ENCODE measurements around the gene ING4.
A peak's percentile ranks its signal among the peaks of the same experiment; 100 is the strongest.

The ING4 gene

GRCh38 chr12:6614513-6615172 is 48.3 kb downstream of the ING4 start:
- TF ChIP-seq POLR2AphosphoS5 (IDR thresholded peaks at IDR 0.05; ENCODE audit: low read depth) (no peak), CTCF (IDR thresholded peaks at IDR 0.05; ENCODE audit: insufficient read depth, low read length) (no peak), GABPA (IDR thresholded peaks at IDR 0.05; ENCODE audit: low read depth) (no peak), SPI1 (IDR thresholded peaks at IDR 0.05; ENCODE audit: borderline replicate concordance, low read depth) (no peak), REST (IDR thresholded peaks at IDR 0.05; ENCODE audit: insufficient replicate concordance, low read depth) (no peak)
- no peak overlapping the region for H3K4me3 ChIP-seq (replicated peaks; ENCODE audit: insufficient read depth, low read length)
- H3K27ac ChIP-seq (replicated peaks) = peak overlapping the region; percentile 75
- H3K27me3 ChIP-seq (ENCODE audit: insufficient read depth, poor library complexity, severe bottlenecking) = no peaks in the 10 kb centered on the region
- no peak for DNase-seq (ENCODE audit: low read depth in 1 of 2, low spot score in 1 of 2)

GRCh38 chr12:6613776-6614512 is 49.0 kb downstream of the ING4 start:
- H3K4me3 ChIP-seq (replicated peaks; ENCODE audit: insufficient read depth, low read length) = no peak overlapping the region
- TF ChIP-seq POLR2AphosphoS5 (IDR thresholded peaks at IDR 0.05; ENCODE audit: low read depth) (peak; percentile 51; the same call in 1 of the 2 replicates), REST (IDR thresholded peaks at IDR 0.05; ENCODE audit: insufficient replicate concordance, low read depth) (no peak), GABPA (IDR thresholded peaks at IDR 0.05; ENCODE audit: low read depth) (no peak), CTCF (IDR thresholded peaks at IDR 0.05; ENCODE audit: insufficient read depth, low read length) (no peak)
- H3K27ac ChIP-seq (replicated peaks) = peak overlapping the region; percentile 75
- peak; percentile 97 to 99 for DNase-seq (ENCODE audit: low read depth in 1 of 2, low spot score in 1 of 2)
- H3K27me3 ChIP-seq (ENCODE audit: insufficient read depth, poor library complexity, severe bottlenecking) = no peaks in the 10 kb centered on the region

- Histone ChIP-seq H3K4me3 (replicated peaks; ENCODE audit: insufficient read depth, low read length) (peak overlapping the region; percentile 13; the same call in 1 of the 2 replicates), H3K27ac (replicated peaks) (peak overlapping the region; percentile 97), H3K27me3 (ENCODE audit: insufficient read depth, poor library complexity, severe bottlenecking) (no peaks in the 10 kb centered on the region)
- DNase-seq (ENCODE audit: low read depth in 1 of 2, low spot score in 1 of 2) = peak; percentile 93 to 95
- peak; percentile 33; the same call in 1 of the 2 replicates for TF ChIP-seq SPI1 (IDR thresholded peaks at IDR 0.05; ENCODE audit: borderline replicate concordance, low read depth)
- TF ChIP-seq REST (IDR thresholded peaks at IDR 0.05; ENCODE audit: insufficient replicate concordance, low read depth) = no peak
These were observed 49.7 kb downstream of the ING4 start for GRCh38 chr12:6613015-6613775.

All from HL-60 (cell line).